Muscle layer of duodenum (tissue), 2 donors: ENCODE measurements around the gene BCAS3.

Source experiments
- H3K27ac ChIP-seq: one replicate; pipeline ENCODE4 v1.7.0; 2013; ENCODE audit warnings: mild to moderate bottlenecking, low read length
- H3K27me3 ChIP-seq: one replicate; pipeline ENCODE4 v1.7.0; 2013; ENCODE audit warnings: low read depth, mild to moderate bottlenecking, control low read depth, low read length
- H3K36me3 ChIP-seq, 2 donors: one replicate each; pipeline ENCODE4 v1.7.0; 2013; ENCODE audit warnings: low read length in 2 of 2, control low read depth in 1 of 2, mild to moderate bottlenecking in 1 of 2; ENCODE audit not compliant: insufficient read depth in 2 of 2, control insufficient read depth in 1 of 2
- H3K4me1 ChIP-seq, 2 donors: one replicate each; pipeline ENCODE4 v1.7.0; 2013; ENCODE audit warnings: low read length in 2 of 2, mild to moderate bottlenecking in 2 of 2, control low read depth in 1 of 2, moderate library complexity in 1 of 2; ENCODE audit not compliant: insufficient read depth in 2 of 2, control insufficient read depth in 1 of 2
- H3K4me3 ChIP-seq, 2 donors: one replicate each; pipeline ENCODE4 v1.7.0; 2013; ENCODE audit warnings: low read length in 2 of 2, low read depth in 1 of 2, mild to moderate bottlenecking in 1 of 2
- H3K9me3 ChIP-seq, 2 donors: one replicate each; pipeline ENCODE4 v1.7.0; 2013; ENCODE audit warnings: low read length in 2 of 2, control low read depth in 1 of 2, mild to moderate bottlenecking in 1 of 2; ENCODE audit not compliant: control insufficient read depth in 1 of 2
- donor health status: healthy.

The BCAS3 gene

GRCh38 chr17:60677308-60678117 lies at the start of gene BCAS3:
TSS of gene BCAS3 (plus strand) at chr17:60677851.
- Histone ChIP-seq H3K4me1 (peaks cover 0 to 14% of the 10 kb centered on the region in 2 donors), H3K9me3 (no peaks in the 10 kb centered on the region), H3K27ac (peak within 1 kb of the TSS; percentile 58), H3K36me3 (peaks cover 0 to 8% of the 10 kb centered on the region in 2 donors), H3K27me3 (no peaks in the 10 kb centered on the region), H3K4me3 (peak within 1 kb of the TSS; percentile 93 to 98)

- no peak overlapping the region for H3K27ac ChIP-seq
- peaks cover 4 to 6% of the 10 kb centered on the region in 2 donors for H3K36me3 ChIP-seq
- H3K9me3 ChIP-seq = no peaks in the 10 kb centered on the region
- H3K4me1 ChIP-seq = no peaks in the 10 kb centered on the region
- no peak overlapping the region for H3K4me3 ChIP-seq
- no peaks in the 10 kb centered on the region for H3K27me3 ChIP-seq
Measured at GRCh38 chr17:60628252-60628889, 49.3 kb upstream of the BCAS3 start.

- no peak overlapping the region for H3K27ac ChIP-seq
- no peaks in the 10 kb centered on the region for H3K27me3 ChIP-seq
Measured at GRCh38 chr17:60629120-60629519, 48.5 kb upstream of the BCAS3 start.

GRCh38 chr17:60630352-60630751 lies 47.3 kb upstream of the BCAS3 start:
- H3K27ac ChIP-seq = no peak overlapping the region
- H3K4me1 ChIP-seq = no peaks in the 10 kb centered on the region
- peaks cover 4 to 11% of the 10 kb centered on the region in 2 donors for H3K36me3 ChIP-seq
- no peaks in the 10 kb centered on the region for H3K27me3 ChIP-seq
- H3K4me3 ChIP-seq = no peak overlapping the region
- no peaks in the 10 kb centered on the region for H3K9me3 ChIP-seq

More at GRCh38 chr17:60629120-60629519, 48.5 kb upstream of the BCAS3 start:
- no peaks in the 10 kb centered on the region for H3K4me1 ChIP-seq
- H3K9me3 ChIP-seq = no peaks in the 10 kb centered on the region
- H3K4me3 ChIP-seq = no peak overlapping the region
- peaks cover 4 to 8% of the 10 kb centered on the region in 2 donors for H3K36me3 ChIP-seq

GRCh38 chr17:60631119-60631518 lies 46.5 kb upstream of the BCAS3 start:
- Histone ChIP-seq H3K36me3 (peaks cover 11 to 12% of the 10 kb centered on the region in 2 donors), H3K4me1 (no peaks in the 10 kb centered on the region), H3K27me3 (no peaks in the 10 kb centered on the region), H3K9me3 (no peaks in the 10 kb centered on the region), H3K27ac (no peak overlapping the region), H3K4me3 (no peak overlapping the region)

- peaks cover 13 to 19% of the 10 kb centered on the region in 2 donors for H3K36me3 ChIP-seq
- no peaks in the 10 kb centered on the region for H3K4me1 ChIP-seq
- H3K27me3 ChIP-seq = no peaks in the 10 kb centered on the region
- no peaks in the 10 kb centered on the region for H3K9me3 ChIP-seq
- H3K4me3 ChIP-seq = no peak overlapping the region
- H3K27ac ChIP-seq = no peak overlapping the region
Measured at GRCh38 chr17:60637683-60638082, 40.0 kb upstream of the BCAS3 start.

- Histone ChIP-seq H3K27me3 (no peaks in the 10 kb centered on the region), H3K4me1 (no peaks in the 10 kb centered on the region), H3K9me3 (no peaks in the 10 kb centered on the region), H3K36me3 (peaks cover 13 to 18% of the 10 kb centered on the region in 2 donors), H3K27ac (no peak overlapping the region), H3K4me3 (no peak overlapping the region)
Measured at GRCh38 chr17:60639019-60639330, 38.7 kb upstream of the BCAS3 start.

- Histone ChIP-seq H3K27me3 (no peaks in the 10 kb centered on the region), H3K4me3 (no peak overlapping the region), H3K27ac (no peak overlapping the region), H3K36me3 (peaks cover 12 to 13% of the 10 kb centered on the region in 2 donors), H3K9me3 (no peaks in the 10 kb centered on the region), H3K4me1 (no peaks in the 10 kb centered on the region)
Measured at GRCh38 chr17:60640503-60640902, 37.1 kb upstream of the BCAS3 start.

GRCh38 chr17:60641126-60641525 lies 36.5 kb upstream of the BCAS3 start:
- no peaks in the 10 kb centered on the region for H3K9me3 ChIP-seq
- peaks cover 0 to 6% of the 10 kb centered on the region in 2 donors for H3K4me1 ChIP-seq
- no peak overlapping the region for H3K4me3 ChIP-seq
- peaks cover 6 to 7% of the 10 kb centered on the region in 2 donors for H3K36me3 ChIP-seq
- H3K27ac ChIP-seq = no peak overlapping the region
- H3K27me3 ChIP-seq = no peaks in the 10 kb centered on the region

GRCh38 chr17:60641810-60642220 lies 35.8 kb upstream of the BCAS3 start:
- Histone ChIP-seq H3K27me3 (no peaks in the 10 kb centered on the region), H3K27ac (no peak overlapping the region), H3K4me1 (peaks cover 0 to 6% of the 10 kb centered on the region in 2 donors), H3K36me3 (peaks cover 4 to 5% of the 10 kb centered on the region in 2 donors), H3K4me3 (no peak overlapping the region), H3K9me3 (no peaks in the 10 kb centered on the region)

GRCh38 chr17:60645918-60646523 lies 31.6 kb upstream of the BCAS3 start:
- Histone ChIP-seq H3K4me3 (no peak overlapping the region), H3K27me3 (no peaks in the 10 kb centered on the region), H3K4me1 (peaks cover 0 to 6% of the 10 kb centered on the region in 2 donors), H3K9me3 (no peaks in the 10 kb centered on the region), H3K27ac (no peak overlapping the region), H3K36me3 (peaks cover 2 to 24% of the 10 kb centered on the region in 2 donors)
